ENCODE data around the gene DYSF.

Gene DYSF

DNA sequence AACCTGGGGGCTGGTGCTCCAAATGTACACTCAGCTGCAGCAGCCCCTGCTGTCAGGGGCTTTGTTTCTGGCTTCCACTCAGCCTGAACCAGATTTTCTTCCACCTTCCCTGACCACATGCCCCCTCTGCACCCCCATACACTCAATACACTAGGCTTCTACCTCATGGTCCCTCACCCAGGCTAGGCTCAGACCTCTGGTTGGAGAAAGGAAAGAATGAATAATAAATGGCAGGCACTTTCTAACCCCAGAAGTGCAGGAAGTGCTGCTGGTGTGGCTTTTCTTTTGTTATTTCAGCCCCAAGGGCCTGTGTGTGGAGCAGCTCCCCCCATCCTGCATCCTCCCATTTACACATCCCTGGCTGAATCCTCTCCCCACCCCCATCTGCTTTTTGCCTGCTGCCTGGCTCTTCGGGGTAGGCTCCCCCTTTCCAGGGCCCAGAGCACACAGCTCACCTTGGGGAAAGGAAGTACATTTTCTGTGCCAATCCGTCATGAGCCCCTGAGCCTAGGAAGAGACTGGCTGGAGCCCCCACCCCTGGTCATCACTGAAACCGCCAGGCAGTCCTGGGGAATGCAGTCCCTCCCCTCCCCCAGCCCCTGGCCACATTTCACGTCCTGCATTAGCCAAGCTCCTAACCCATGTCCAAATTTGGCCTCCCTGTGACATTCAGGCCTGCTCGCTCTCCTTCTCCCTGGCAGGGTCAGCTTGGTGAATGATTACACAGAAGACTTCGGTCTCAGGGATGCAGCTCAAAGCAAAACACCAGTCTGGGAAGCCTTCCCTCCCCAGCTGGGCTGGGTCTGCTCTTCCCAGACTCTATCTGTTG lies 2.6 kb downstream of the DYSF start:
- in situ Hi-C loops (cut with HindIII; ENCODE audit: low sequenced_read_pairs) = loop anchor here (5.0 kb wide), 1 partner anchor 54 kb away; no protein-coding TSS in a partner anchor

DNA sequence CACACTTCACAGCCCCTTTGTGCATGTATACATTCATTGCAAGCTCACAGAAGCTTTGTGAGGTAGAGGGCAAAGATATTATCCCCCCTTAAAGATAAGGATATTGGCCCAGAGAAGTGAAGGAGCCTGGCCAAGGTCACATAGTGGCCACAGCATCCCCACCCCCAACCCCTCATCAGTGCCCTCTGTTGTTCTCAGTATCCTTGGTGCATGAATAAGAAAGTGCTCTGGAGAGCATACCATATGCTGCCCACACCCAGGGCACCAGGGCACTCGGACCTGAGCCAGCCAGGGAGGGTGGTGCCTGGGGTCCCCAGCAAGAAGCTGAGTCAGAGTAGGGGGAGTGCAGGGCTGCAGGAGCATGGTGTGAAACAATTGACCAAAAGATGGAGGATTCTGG lies 3.3 kb downstream of the DYSF start:
- in situ Hi-C loops (cut with HindIII; ENCODE audit: low sequenced_read_pairs) = loop anchor here (5.0 kb wide), 1 partner anchor 54 kb away; no protein-coding TSS in a partner anchor

DNA sequence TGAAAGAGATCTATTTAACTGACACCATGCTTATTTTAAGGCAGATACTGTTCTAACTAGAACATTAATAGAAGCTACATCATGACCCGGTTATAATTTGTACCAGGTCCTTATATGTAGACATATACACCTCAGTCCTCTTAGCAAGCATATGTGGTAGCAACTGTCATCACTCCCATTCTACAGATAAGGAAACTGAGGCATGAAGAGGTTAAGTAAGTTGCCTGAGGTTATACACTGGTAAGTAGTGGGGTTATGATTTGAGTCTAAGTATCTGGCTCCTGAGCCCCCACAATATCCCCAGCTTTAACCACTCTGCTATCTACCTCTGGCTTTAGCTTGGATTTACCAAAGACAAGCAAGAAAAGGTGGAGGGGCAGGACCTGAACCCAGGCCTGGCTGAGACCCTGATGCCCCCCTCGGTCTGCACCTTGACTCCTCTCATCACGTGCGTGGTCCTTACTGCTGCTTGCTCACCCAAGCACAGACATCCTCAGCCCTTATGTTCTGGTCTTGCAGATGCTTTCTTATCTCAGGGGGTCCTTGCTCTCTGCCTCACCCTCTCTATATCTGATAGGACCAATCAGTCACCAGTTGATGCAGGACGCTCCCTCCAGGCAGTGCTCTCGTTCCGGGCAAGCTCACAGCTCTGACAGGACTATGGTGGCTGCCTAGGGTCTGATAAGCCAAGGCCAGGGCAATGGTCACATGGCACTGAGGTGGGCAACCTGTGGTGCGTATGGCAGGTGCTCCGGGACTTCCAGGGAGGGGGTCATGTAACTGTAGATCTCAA lies 4.0 kb downstream of the DYSF start:
- in situ Hi-C loops (cut with HindIII; ENCODE audit: low sequenced_read_pairs) = loop anchor here (5.0 kb wide), 1 partner anchor 55 kb away; no protein-coding TSS in a partner anchor

DNA sequence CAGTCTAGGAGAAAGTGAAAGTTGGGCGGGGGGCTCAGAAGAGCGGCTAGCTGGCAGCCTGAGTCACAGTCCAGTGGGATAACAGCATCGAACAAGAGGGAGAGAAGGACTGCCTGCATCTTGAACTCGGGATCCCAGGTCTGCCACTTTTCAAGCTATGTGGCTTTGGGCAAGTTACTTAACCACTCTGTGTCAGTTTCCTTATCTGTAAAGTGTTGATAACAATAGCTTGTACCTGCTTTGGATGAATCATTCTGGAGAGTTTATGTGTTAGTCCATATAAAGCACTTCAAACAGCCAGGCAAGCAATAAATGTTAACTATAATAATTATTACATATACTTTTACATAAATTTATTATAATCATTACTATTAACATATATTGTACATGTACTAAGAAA lies 4.6 kb downstream of the DYSF start:
- in situ Hi-C loops (cut with HindIII; ENCODE audit: low sequenced_read_pairs) = loop anchor here (5.0 kb wide), 1 partner anchor 56 kb away; no protein-coding TSS in a partner anchor

DNA sequence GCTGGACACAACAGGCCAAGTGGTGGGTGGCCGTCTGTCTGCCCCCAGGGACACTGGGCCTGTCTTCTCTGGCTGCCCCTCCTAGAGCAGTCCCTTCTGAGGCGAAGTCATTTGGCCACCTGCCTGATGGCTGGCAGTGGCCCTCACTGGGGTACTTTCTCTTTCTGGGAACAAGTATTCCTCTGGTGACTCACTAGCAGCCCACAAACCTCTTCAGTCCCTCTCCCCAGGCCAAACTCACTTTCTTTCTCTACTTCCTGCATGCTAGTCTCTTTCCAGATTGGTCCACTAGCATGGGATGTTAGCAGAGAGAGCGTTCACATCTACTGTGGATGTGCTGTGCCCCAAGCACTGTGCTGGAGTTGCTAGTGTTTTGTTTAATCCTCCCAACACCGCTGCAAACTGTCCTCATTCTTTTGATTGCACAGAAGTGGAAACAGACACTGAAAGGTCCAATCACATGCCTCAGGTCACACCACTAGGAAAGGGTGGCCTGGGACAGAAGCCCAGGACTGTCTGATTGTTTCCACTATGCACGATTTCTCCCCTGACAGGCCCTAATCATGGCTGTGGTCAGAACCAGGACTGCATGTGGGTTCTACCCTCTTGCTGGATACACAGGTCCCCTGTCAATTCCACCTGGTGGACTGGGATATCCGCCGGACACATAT lies 5.2 kb downstream of the DYSF start:
- in situ Hi-C loops (cut with HindIII; ENCODE audit: low sequenced_read_pairs) = loop anchor here (5.0 kb wide), 1 partner anchor 56 kb away; no protein-coding TSS in a partner anchor

DNA sequence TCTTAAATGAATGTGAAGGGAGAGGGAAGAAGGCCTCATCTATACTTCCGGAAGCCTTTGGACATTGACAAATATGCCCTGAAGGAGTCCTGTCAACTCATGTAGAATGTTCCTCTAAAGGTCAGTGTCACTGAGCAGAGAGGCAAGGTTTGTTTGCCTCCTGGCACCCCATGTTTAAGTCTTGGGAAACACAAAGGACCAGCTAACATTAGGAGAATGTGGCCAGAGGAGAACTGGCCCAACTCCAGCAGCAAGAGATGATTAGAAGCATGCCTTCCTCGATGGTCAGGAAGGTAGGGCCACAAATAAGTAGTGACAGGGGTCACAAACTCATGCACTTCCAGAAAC lies 5.7 kb downstream of the DYSF start:
- in situ Hi-C loops (cut with HindIII; ENCODE audit: low sequenced_read_pairs) = loop anchor here (5.0 kb wide), 1 partner anchor 57 kb away; no protein-coding TSS in a partner anchor

DNA sequence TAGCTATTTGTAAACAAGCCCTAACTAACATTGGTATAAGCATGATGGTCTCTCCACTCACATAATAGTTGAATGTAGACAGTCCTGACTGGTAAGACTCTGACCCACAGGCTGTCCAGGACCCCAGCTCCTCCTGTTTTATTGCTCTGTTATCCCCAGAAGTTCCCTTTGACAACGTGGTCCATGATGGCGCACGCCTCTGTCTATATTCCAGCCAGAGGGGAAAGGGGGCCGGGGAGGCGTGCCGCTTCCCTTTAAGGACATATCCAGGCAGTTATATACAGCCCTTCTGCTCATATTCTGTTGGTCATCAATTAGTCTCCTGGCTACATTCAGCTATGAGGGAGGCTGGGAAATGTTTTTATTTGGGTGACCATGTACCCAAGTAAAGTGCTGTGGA lies 6.7 kb downstream of the DYSF start:
- in situ Hi-C loops (cut with HindIII; ENCODE audit: low sequenced_read_pairs) = no loop called here

DNA sequence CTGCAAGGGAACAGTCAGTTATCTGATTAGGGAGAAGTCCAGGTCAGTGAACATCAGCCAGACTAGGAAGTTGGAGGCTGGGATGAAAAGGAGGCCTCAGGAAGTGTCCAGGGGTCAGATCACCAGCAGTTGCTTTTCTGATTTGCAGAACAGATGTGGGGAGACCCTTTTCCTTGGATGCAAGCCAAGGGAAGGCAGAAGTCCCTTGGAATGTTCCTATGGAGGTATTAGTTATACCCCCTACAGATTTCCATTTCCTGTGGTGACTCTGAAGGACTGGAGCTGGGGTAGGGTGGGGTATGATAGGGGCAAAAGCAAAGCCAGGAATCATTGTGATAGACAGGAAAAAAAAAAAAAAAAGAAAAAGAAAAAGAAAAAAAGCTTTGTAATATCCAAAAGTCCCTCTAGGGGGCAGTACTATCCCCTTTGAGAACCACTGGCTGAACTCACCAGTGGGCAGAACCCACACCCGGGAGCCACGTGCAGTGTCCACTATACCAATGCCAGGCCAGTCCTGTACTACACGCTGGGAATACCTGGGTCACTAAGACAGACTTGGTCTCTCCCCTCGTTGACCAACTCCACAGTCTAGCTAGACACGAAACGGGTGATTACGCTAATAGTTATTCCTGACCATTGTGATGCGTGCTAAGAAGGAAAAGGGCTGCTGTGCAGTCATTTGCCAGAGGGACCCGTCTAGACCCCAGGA lies 7.4 kb downstream of the DYSF start:
- in situ Hi-C loops (cut with HindIII; ENCODE audit: low sequenced_read_pairs) = no loop called here

DNA sequence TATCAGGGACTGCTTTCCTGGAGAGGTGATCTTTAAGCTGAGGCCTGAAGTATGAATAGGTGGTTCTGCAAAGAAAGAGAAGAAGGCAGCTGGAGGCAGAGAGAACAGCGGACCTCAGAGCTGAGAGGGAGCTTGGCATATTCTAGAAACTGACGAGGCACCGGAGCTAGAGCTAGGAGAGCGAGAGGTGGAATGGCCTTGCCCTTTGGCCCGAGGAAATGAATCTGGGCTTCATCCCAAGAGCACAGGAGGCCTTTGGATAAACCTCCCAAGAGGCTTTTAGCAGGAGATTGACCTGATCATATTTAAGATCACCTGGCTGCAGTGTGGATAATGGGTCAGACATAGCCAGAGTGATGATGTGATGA lies 7.9 kb downstream of the DYSF start:
- in situ Hi-C loops (cut with HindIII; ENCODE audit: low sequenced_read_pairs) = no loop called here

DNA sequence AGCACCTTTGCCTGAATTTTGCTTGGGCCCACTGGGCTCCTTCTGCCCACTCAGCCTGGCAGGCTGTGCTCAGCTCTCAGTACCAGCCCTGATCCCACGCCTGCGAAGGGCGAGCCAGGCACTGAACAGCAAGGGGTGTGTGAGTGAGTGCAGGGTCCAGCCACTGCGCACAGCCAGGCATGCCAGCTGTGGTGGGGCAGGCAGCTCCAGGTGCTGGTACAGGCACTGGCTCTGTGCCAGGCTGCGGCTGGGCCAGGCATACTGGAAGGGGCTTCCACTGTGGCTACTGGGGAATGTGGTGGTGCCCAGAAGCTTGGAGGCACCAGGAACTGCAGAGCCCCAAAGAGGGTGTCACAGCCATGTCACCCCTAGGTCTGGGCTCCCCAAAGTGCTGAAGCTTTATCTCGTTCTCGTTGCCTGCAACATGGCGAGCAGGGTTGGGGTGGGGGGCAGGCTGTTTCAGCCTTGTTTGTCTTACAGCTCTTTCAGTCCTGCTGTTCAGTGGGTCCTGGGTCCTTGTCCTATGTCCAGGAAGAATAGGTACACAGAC lies 8.8 kb downstream of the DYSF start:
- in situ Hi-C loops (cut with HindIII; ENCODE audit: low sequenced_read_pairs) = no loop called here

DNA sequence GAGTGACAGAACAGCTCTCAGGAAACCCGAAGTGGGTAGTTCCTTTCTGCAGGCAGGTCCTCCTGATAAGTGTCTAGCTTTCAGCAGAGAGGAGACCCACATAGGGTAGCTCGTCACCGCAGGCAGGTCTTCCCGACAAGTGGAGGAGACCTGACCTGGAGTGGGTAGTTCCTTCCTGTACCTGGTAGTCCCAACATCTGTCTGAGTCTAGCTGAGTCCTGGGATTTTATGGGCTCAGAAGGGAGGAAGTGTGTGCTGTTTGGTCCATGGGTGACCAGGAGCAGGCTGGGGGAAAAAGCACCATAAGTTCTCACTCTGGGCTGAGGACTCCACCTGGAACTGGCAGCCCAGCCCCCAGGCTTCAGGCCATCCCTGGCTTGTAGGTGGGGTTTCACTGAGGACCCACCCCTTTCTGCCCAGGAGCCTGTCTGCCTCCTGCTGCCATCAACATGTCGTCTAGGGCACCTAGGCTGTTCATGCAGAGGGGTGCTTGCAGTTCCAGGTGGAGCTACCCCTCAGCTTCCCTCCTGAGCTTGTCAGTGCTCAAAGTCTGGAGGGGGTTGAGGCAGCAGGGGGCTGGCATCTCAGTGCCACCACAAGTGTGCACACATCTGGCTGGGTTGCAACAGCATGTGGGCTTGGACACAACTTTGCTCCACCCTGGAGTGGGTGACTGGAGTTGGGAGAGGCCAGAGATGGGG lies 9.4 kb downstream of the DYSF start:
- in situ Hi-C loops (cut with HindIII; ENCODE audit: low sequenced_read_pairs) = no loop called here

DNA sequence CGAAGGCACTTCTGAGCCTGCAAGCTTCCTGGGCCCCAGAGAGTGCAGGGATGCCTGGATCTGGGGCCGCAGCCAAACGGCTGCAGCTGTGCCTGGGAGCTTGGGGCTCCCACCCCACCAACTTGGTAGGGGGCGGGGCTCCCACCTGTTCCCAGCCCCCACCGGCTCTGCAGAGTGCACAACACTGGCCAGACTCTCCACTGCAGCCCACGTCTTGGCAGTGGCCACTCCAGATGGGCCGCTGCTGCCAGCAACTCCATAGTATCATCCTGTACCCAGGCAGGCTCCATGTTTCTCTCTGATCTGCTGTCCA lies 9.9 kb downstream of the DYSF start:
- in situ Hi-C loops (cut with HindIII; ENCODE audit: low sequenced_read_pairs) = no loop called here

DNA sequence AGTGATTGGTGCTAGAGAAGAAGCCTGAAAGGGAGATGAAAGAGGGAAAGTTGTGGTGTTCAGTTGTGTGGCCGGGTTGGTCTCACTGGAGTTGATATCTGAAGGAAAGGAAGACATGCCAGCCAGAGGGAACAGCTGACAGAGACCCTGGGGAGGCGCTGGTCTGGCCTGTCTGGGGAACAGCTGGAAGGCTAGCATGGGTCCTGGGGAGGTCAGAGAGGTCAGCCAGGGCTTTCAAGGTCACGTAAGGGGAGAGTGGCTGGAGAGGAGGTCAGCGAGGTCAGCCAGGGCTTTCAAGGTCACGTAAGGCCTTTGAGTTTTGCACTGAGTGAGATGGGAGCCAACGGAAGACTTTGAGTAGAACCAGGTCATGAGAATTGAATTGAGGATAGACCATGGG lies 11.0 kb downstream of the DYSF start:
- in situ Hi-C loops (cut with HindIII; ENCODE audit: low sequenced_read_pairs) = no loop called here

DNA sequence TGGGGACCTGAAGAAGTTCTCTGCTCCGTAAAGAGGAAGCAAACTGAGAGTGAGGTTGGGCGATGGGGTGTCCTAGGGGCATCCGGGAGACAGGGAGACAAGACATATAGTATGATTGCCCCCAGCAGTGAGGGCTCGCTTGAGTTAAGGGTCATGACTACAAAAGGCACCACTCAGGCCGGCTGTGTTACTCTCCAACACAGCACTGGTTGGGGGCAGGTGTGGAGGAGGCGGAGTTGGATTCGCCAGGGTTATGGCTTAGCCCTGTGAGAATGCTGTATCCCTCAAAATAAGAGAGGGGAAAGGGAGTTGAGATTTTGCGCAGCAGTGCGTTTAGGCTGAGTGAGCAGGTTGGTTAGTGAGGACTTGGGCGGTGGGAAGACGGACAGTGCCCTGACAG lies 12.0 kb downstream of the DYSF start:
- in situ Hi-C loops (cut with HindIII; ENCODE audit: low sequenced_read_pairs) = no loop called here

DNA sequence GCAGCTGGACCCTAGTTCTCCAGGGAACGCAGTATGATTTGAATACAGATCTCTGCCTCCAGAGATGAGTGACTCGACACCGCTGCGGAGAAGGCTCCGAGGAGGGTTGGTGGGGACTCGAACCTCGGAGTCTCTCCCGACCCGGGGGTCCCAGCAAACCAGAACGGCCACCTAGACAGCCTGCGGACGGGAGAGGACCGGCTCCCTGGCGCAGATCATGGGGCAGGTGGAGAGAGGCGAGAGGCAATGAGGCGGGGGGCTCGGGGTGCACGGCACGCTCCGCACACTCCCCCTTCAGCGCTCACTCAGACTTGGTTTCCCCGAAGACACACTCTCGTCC lies 12.6 kb downstream of the DYSF start:
- in situ Hi-C loops (cut with HindIII; ENCODE audit: low sequenced_read_pairs) = no loop called here

DNA sequence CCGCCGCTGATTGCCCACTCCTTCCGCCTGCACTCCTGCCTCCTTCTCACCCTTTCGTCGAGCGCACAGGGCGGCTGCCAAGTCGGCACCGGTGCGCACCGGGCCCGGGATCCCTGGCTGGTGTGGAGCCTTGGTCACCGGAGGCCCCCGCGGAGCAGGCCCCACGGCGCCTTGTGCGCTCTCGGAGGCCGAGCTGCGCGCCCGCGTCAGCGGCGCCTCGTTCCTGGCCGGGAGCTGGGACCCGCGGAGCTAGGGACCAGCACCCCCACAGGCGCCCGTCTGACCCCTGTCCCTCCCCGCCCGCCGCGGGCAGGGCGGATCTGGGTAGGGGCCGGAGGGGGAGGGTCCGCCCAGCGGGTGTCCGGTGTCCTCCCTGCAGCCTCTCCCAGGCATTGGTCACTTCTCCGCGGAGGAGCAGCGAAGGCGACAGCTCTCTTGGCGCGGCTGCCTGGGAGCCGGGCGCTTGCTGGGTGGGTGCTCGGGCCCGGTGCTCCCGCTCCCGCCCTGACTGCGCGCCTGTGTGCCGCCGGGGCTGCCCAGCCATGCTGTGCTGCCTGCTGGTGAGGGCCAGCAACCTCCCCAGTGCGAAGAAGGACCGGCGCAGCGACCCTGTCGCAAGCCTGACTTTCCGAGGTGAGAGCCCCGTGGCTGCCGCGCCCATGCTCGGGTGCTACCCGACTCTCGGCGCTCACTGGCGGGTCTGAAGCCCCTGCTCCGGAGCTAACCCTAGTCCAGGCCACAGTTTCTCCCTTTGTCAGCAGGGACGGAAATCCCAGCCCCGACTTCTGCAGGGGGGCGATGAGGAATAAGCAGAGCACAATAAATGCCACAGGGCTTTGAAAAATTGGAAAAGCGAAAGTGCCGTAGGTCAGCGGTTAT lies 13.2 kb downstream of the DYSF start:
- in situ Hi-C loops (cut with HindIII; ENCODE audit: low sequenced_read_pairs) = no loop called here

DNA sequence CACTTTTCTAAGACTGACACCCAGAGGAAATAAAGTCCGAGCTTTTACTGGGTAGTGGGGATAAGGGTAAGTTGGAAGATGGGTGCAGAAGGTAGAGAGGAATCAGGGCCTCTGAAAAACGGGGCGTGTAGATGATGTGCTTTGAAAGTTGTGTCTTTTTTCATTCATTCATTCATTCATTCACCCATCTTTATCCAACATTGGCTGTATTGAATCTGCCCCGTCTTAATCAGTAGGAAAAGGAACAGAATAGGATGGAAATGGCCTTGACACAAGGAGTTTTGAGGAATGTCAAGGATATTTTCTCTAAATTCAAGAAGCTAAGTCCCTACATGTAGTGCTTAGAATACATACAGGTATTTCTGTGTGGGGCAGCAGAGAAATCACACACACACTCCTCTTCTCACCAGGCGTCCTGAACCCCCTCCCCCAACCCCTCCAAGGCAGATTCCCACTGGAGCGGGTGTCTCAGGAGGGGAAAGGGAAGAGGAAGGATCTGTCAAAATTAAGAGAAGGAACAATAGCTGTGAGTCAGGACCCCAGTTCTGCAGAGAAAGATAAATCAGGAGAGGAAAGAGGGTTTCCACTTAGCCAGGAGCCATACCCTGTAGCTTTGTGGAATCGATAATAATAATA lies 13.9 kb downstream of the DYSF start:
- in situ Hi-C loops (cut with HindIII; ENCODE audit: low sequenced_read_pairs) = no loop called here

DNA sequence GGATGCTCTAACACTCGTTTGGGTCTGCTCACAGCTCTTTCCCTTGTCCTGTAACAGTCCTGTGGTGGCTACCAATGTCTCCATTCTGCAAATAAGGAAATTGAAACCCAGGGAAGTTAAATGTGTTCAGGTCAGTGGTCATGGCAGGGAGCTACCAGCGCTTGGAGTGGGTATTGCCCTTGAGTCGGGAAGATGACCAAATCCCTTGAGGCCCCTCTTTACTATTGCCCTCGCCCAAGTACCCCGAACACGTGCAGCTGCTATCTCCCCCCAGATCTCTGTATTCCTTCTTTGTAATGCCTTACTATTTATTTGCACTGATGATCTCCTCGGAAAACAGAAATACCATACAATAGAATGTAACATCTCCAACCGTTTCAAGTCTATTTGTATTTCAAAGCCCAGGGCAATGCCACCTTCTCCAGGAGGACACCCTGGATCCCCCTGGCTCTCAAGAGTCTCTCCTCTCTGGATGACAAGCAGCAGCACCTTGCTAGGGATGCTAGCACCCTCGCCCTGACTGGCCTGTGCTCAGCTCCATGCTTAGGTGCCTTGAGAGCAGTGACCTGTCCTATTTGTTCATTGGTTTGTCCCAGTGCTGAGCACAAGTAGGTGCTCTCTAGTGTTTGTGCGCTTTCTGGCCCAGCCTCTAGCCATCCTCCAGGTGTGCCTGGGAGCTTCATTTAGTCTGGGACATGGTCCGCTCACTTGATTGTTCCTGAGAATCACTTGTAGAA lies 15.1 kb downstream of the DYSF start:
- in situ Hi-C loops (cut with HindIII; ENCODE audit: low sequenced_read_pairs) = no loop called here

Data from endothelial cell of hepatic sinusoid (primary cell).